HG03175 (cell line): ENCODE results near the gene RPN1.
"Not testable (repeated sequence)": the region's sequence is repeated elsewhere in the genome, so short reads cannot be mapped to it uniquely, and the experiment has no call there.

ENCODE experiments used
- ATAC-seq: cut with Tn5 transposase; IDR thresholded peaks from one replicate; pipeline ENCODE4 v1.9.1; 2021; ENCODE audit warnings: mild to moderate bottlenecking, moderate library complexity; ENCODE audit not compliant: unreplicated experiment

RPN1 gene

DNA sequence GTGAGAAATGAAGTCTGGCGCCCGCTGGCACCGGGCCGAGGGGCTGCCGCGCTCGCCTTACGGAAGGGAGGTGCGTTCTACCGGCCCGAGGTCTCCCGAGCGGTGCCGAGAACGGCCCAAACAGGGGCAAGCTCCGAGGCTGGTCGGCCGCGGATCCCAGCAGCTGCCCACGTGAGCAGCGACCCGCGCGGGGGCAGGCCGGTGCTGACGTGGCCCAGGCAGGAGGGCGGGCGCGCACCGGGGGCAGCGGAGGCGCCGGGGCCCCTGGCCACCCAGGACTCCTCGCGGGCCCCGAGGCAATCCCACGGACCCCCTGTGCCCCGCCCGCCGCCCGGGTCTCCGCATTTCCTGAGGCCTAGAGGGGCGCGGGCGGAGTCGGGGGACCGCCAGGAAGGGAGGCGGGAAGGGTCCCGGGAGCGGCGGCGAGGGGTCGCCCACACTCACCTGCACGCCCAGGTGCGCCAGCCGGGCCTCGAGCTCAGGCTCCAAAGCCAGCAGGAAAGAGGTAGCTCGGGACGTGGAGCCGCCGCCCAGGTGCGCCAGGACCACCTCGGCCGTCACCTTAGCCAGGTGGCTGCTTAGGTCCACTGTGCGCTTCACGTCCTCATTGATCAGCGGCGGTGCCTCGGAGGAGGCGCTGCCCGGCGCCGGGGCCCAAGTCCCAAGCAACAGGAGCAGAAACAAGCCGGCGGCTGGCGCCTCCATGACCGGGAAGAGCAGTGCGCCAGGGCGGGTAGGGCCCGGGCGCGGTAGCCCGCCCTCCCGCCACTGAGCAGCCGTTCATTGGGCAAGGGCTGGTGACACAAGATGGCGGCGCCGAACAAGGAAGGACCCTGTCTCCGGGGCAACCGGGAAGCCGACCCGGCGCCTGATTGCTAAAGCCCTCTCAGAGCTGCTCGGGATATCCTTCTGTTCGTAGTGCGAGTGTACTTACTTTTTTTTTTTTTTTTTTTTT lies at the start of gene RPN1:
TSS of gene RPN1 (minus strand) at position 723 of the 955 bp plus-strand sequence. CDS start at position 705, 18 bp downstream.
- peak; percentile 90 for ATAC-seq

DNA sequence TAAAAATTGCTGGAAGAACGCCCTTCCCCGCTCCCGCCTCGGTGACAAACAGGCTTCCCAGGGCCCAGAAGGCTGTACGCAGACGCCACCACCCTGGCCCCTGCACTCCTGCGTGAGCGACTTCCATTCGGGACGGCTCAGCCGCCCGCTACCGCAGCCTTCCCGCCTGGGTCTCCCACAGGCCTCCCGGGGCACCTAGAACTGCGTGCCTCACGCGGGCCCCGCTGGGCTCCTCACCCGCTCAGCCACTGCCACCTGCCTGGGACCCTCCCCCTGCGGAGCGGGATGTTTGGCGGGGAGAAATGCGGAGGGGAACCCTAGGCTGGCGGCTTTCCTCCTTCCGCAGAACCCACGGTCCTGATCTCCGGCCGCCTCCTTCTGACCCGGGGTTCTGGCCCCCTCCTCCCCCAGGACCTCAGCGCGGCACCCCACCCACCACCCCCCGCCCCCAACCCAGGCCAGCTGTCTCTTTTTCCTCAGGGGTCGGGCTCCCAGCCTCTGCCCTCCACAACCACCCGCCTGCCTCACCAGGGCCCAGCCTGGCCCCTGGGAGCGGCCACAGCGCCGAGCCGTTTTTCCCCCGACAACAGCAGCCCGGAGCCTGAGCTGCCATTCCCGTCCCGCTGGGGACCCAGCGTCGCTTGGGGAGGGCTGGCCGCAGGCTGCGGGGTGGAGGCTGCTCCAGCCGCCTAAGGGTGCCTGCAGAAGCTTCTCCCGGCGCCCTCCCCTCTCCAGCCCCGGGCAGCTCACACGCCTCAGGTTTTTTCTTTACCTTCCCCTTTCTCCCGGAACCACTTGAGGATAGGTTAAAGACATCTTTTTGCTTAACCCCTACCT lies 47.8 kb upstream of the RPN1 start:
- ATAC-seq = no peak

DNA sequence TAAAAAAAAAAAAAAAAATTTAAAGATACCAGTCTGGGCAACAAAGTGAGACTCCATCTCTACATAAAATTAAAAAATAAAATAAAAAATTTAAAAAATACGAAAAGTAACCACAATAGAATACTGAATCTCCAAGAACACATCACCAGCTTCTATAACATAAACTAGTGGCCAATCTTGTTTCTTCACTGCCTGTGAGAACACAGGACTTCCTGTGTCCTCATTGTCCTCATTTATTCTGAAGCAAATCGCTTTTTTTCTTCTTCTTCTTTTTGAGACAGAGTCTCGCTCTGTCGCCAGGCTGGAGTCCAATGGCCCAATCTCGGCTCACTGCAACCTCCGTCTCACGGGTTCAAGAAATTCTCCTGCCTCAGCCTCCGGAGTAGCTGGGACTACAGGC lies 46.7 kb upstream of the RPN1 start:
- no peak for ATAC-seq

DNA sequence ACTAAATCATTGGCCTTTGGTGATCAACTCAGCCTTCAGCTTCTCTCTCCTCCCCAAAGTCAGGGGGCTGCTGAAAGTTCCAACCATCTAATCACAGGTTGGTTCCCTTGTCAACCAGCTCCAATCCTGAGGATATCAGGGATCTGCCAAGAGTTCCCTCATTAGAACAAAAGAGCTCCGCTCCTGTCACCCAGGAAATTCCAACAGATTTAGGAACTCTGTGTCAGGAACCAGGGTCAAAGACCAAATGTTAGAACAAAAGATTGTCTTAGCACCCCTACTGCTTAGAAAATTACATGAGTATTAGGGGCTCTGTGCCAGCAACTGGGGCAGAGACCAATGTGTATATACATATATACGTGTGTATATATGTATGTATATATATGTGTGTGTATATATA lies 43.1 kb upstream of the RPN1 start:
- no peak for ATAC-seq

DNA sequence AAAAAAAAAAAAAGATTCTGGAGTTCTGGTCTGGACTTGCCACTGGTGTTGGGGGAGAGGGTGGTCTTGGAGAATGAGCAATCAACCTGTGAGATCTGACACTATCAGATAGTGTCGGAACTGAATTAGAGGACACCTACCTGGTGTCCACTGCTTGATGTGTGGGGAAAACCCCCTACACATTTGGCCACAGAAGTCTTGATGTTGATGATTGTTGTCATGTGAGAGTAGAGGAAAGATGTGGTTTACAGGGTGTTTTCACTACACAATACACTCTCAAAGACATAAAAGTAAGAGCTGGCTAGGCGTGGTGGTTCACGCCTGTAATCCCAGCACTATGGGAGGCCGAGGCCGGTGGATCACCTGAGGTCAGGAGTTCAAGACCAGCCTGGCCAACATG lies 38.4 kb upstream of the RPN1 start:
- ATAC-seq = no peak

DNA sequence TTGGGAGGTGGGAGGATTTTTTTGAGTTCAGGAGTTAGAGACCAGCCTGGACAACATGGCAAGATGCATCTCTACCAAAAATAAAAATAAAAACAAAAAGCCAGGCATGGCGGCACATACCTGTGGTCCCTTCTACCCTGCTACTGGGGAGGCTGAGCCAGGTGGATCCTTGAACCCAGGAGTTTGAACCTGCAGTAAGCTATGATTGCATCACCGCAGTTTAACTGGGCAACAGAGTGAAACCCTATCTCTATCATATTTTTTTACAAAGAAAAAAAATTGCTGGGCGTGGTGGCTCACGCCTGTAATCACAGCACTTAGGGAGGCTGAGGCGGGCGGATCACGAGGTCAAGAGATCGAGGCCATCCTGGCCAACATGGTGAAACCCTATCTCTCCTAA lies 35.8 kb upstream of the RPN1 start:
- ATAC-seq = no peak

DNA sequence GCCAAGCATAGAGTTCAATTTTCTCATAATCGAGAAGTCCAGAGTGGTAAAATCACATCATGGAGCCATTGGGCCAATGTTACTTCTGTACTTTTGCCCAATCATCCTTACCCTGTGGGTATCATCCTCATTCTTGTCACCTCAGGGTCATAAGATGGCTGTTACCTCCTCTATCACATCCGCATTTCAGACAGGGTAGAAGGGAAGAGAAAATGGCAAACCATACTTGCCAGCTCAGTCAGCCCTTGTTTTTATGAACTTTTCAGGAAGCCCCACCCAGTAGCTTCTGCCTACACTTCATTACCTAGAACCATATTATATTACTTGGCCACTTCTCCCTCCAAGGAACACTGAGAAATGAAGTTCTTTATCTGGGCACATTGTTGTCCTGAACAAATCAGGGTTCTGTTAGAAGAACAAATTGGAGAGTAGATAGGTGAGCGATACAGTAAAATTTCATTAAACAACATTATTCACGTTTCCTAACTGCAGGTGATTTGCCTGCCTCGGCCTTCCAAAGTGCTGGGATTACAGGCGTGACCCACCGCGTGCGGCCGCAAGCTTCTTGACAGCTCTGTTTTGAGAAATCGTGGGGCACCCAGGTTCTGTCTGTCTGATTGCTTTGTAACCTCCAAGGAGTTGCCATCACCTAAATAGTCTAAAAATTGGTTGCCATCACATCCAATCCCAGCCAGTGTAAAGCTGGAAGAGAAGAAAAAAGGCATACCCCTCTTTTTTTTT lies 34.5 kb upstream of the RPN1 start:
- ATAC-seq = no peak

DNA sequence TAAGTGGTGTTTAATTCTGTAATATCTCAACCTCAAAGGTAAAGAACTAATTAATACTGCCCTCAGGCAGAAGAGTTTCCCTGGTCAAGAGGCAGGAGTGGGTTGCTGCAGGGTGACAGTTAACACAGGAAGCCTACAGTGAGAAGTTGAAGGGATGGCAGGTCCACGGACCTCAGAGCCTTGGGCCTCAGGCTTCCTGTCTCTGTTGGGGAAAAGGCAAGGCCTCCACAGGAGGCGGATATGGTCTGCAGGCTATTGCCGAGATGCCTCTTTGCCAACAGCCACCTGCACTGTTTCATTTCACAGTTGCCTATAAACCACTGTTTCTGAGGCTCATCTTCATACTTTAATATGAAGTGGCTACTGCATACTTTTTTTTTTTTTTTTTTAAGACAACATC lies 33.3 kb upstream of the RPN1 start:
- ATAC-seq = no peak

DNA sequence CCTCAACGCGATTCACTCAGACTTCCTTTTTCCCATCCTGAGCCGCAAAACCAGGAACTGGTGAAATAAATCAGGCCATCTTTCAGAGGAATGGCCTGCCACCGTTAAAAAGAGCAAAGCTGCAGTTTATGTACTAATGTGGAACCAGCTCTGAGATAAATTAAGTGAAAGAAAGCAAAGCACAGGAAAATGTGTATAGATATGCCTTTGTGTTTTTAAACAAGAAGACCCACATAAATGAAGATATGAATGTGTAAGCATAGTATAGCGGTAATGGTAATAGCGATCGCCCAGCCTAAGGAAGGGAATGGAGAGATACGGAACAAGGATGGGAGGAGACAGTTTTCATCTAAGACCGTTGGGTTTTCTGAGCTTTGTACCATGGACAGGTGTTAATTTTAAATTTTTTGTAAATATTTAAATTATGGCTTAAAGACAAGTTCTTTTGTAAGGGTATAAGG lies 30.8 kb upstream of the RPN1 start:
- ATAC-seq = no peak

DNA sequence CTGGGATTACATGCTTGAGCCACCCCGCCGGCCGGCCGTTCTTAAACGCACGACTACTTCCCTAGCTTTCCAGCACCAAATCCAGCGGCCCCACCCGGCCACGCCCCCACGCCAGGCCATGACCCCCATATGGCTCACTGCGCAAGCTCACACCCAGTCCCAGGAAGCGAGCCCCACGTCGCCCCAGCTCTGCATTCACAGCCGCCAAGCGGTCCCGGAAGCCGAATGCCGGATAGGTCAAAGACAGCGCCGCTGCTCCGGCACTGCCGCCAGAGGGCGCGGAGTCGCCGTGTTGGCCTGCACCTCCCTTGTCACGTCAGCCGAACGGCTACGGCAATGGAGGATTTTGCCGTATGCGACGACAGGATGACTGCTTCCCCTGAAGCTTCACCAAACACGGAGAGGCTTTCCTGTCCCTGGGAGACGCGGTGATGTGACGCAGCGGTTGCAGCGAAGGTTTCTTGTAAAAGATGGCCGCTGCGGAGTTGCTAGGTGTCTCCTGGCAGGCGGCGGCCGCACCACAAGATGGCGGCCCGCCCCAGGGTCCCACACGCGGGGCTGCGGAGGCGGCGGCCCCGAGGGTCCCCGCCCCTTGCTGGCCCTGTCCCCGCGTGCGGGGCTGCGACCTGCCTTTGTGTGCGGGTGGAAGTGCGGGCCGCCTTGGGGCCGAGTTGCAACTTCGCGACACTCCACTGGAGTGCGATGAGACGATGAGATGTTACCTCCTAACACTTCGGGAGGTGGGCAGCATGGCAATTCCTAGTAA lies 30.2 kb upstream of the RPN1 start:
- peak; percentile 98 for ATAC-seq

DNA sequence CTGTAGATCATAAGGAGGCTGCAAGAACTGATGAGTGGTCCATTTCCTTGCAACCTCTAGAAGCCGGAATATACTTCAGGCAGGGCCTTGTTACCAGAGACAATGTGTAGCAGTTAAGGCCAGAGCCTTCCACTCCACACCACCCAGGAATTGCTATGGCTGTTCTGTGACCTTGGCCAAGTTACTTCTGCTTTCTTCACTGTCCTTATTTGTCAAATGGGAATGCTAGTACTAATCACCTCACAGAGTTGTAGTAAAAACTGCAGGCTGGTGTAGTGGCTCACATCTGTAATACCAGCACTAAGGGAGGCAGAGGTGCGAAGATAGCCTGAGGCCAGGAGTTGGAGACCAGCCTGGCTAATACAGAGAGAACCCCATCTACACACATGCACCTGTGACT lies 28.7 kb upstream of the RPN1 start:
- no peak for ATAC-seq

DNA sequence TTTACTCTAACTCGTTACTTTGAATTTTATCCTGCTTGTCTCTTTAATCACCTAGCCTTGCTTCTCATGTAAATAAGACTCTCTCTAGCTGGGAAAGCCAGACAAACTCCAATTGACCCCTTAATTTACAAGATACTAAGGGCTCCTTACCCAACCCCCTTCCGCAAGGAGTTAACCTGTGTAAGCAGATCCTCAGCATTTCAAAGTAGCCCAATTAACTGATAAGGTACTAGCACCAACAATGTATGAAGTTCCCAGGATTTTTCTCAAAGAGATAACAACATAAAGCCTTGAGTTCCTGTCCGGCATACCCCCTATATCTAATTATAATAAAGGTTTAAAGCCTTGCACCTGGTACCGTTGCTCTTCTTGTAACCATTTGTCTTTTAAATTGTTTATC lies 25.2 kb upstream of the RPN1 start:
- not testable (repeated sequence) for ATAC-seq

DNA sequence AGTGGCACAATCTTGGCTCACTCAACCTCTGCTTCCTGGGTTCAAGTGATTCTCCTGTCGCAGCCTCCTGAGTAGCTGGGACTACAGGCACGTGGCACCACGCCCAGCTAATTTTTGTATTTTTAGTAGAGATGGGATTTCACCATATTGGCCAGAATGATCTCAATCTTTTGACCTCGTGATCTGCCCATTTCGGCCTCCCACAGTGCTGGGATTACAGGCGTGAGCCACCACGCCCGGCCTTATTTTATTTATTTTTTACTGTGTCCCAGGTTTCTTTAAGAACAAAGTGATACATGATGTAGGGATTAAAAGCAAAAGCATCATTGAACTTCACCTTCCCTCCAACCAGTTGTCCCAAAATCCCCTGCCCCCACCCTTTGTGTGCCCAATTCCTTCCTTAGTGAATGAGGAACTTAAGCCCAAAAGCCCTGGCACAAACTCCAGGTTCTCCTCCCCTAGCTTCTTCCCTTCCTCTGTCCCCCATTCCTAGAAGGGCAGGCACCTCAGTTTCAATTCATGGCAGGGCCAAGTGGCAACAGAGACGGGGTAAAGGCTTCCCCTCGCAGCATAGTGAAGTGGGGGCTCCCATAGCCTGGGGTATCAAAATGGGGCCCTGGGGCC lies 23.7 kb upstream of the RPN1 start:
- no peak for ATAC-seq

DNA sequence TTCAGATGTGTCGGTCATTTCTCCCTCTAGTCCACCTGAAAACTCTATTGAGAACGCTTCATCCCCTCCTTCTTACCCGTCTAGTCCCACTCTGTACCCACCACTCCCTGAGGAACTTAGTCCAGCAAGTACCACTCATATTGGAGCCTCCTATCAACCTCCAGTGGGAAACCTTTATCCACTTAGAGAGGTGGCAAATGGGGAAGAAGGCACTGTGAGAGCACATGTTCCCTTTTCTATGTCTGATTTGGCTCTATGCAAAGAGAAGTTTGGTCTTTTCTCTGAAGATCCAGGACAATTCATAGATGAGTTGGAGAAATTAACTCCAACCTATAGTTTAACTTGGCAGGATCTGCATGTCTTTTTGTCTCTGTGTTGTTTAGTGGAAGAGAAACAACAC lies 17.0 kb upstream of the RPN1 start:
- no peak for ATAC-seq

DNA sequence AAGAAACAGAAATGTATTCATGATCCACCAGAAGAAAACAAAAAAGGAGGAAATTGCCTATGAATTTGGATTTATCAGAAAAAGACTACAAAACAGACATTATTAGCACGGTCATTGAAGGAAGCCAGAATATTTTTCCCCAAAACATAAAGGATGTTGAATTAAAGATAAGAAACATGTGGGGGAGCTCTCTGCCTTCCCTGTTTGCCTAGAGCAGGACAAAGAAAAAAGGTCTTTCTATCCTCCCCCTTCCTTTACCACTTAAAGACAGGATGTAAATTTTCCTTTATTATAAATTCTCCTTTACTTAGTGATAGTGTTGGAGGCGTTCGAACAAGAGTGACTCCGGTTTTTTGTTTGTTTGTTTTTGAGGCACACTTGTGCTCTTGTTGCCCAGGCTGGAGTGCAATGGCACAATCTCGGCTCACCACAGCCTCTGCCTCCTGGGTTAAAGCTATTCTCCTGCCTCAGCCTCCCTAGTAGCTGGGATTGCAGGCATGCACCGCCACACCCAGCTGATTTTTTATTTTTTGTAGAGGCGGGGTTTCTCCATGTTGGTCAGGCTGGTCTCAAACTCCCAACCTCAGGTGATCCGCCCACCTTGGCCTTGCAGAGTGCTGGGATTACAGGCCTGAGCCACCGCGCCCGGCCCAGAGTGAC lies 14.9 kb upstream of the RPN1 start:
- no peak for ATAC-seq

DNA sequence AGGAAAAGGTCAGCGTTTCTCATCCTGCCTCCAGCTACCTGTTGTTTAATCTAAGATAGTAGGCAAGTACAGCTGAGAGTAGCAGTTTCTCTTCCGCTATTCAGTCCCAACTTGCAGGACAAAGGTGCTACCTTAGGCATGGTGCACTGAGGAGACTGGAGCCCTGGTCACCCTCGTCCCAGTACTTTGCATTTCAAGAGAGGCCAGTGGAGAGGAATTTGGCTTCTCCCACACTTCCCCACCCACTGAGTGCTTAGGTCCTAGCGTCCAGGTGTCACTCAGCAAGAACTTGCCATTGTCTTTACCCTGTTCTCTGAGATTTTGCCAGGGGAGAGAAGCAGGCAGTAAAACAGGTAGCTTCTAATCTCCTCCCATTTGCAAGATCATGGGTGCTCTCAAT lies 12.5 kb upstream of the RPN1 start:
- ATAC-seq = no peak

DNA sequence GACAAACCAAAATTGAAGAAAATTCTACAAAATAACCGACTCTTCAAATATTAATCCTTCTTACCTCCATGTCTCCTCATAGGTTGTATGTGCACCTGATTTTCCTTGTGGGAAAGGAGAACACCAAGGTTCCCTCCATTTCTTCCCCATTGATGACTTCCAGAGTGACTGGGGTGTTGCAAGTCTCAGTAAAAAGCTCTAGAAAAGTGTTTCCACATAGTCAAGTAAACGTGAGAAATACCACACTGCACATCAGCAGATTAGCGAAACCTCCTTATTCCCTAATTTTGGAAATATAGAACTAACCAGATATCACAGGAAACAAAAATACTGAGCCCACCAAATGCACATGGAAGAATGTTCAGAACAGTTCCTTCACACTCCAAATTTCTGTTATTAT lies 4.9 kb upstream of the RPN1 start:
- no peak for ATAC-seq

DNA sequence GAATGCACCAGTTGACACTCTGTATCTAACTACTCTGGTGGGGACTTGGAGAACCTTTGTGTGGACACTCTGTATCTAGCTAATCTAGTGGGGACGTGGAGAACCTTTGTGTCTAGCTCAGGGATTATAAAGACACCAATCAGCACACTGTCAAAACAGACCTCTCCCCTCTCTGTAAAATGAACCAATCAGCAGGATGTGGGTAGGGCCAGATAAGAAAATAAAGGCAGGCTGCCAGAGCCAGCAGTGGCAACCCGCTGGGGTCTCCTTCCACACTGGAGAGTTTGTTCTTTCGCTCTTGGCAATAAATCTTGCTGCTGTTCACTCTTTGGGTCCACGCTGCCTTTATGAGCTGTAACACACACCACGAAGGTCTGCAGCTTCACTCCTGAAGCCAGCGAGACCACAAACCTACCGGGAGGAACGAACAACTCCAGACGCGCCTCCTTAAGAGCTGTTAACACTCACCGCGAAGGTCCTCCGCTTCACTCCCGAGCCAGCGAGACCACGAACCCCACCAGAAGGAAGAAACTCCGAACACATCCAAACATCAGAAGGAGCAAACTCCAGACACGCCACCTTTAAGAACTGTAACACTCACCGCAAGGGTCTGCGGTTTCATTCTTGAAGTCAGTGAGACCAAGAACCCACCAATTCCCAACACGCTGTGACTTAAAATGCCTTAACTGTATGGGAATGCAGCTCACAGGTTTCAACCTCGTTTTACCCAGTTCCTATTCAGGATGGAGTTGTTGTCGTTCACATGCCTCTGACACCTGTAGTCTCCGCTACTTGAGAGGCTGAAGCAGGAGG lies 3.6 kb upstream of the RPN1 start:
- ATAC-seq = not testable (repeated sequence)
